ENCODE measurements around the gene DPY19L1.
A peak's percentile ranks its signal among the peaks of the same experiment; 100 is the strongest.
"Not testable (repeated sequence)": the region's sequence is repeated elsewhere in the genome, so short reads cannot be mapped to it uniquely, and the experiment has no call there.

The DPY19L1 gene

GRCh38 chr7:34918198-34918861 lies 119.0 kb downstream of the DPY19L1 start:
- DNase-seq (ENCODE audit: low read depth) = not testable (repeated sequence)

- not testable (repeated sequence) for DNase-seq (ENCODE audit: low read depth)
Measured at GRCh38 chr7:34917515-34917914, 119.8 kb downstream of the DPY19L1 start.

- DNase-seq (ENCODE audit: low read depth) = no peak
Measured at GRCh38 chr7:34916267-34916666, 121.0 kb downstream of the DPY19L1 start.

- no peak for DNase-seq (ENCODE audit: low read depth)
Measured at GRCh38 chr7:34912236-34912635, 125.0 kb downstream of the DPY19L1 start.

- DNase-seq (ENCODE audit: low read depth) = not testable (repeated sequence)
Measured at GRCh38 chr7:34906266-34906850, 130.9 kb downstream of the DPY19L1 start.

- no peak for DNase-seq (ENCODE audit: low read depth)
Measured at GRCh38 chr7:34904987-34905386, 132.3 kb downstream of the DPY19L1 start.

- DNase-seq (ENCODE audit: low read depth) = not testable (repeated sequence)
Measured at GRCh38 chr7:34903921-34904320, 133.4 kb downstream of the DPY19L1 start.

GRCh38 chr7:34902182-34902581 lies 135.1 kb downstream of the DPY19L1 start:
- no peak for DNase-seq (ENCODE audit: low read depth)

GRCh38 chr7:34900891-34901513 lies 136.3 kb downstream of the DPY19L1 start:
- peak; percentile 8 for DNase-seq (ENCODE audit: low read depth)

- no peak for DNase-seq (ENCODE audit: low read depth)
Measured at GRCh38 chr7:34895202-34895601, 142.1 kb downstream of the DPY19L1 start.

- DNase-seq (ENCODE audit: low read depth) = no peak
Measured at GRCh38 chr7:34889951-34890350, 147.3 kb downstream of the DPY19L1 start.

GRCh38 chr7:34886856-34887255 lies 150.4 kb downstream of the DPY19L1 start:
- no peak for DNase-seq (ENCODE audit: low read depth)

GRCh38 chr7:34883855-34884254 lies 153.4 kb downstream of the DPY19L1 start:
- not testable (repeated sequence) for DNase-seq (ENCODE audit: low read depth)

GRCh38 chr7:34879871-34880270 lies 157.4 kb downstream of the DPY19L1 start:
- no peak for DNase-seq (ENCODE audit: low read depth)

- not testable (repeated sequence) for DNase-seq (ENCODE audit: low read depth)
Measured at GRCh38 chr7:34878944-34879735, 158.1 kb downstream of the DPY19L1 start.

All from amniotic epithelial cell (primary cell).